GM19351 (cell line): ENCODE data around the gene PTCD1.

Experiments
- ATAC-seq: cut with Tn5 transposase; IDR thresholded peaks from one replicate; pipeline ENCODE4 v1.9.1; 2021; ENCODE audit warnings: mild to moderate bottlenecking, moderate library complexity; ENCODE audit not compliant: unreplicated experiment

The PTCD1 gene

DNA sequence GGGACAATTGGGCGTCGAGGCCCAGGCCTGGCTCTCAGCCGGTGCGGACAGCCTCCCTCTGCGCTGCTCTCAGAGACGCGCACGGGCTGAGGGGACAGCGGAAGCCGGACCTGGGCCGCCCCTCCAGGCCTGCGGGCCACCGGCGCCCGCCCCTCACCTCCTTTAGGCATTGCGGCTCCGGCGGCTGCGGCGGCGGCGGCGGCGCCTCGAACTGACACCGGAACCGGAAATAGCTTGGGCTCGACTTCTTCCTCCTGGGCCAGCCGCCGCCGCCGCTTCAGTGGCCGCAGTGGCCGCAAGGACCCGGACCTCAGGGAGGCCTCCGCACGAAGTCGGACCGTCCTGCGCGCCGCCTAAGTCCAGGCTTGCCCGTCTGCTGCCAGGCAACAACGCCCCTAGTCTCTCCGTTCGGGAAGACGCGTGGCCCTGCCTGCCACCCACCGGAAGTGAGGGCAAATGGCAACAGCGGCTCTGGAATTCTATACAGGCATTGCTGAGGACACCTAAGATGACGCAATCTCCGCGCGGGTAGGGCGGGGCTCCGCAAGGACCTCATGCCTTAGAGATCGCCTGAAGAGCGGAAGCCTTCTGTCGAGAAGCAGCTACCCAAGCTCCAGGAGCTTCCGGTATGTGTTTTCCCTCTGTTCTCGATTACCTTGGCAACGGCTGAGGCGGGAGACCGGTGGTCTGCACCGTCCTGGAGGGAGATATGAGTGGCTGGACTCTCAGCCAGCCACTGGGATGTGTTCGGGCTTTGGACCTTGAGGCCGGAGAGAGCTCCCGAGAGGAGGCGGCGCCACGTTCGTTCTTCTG, 30.0 kb downstream of the PTCD1 start, which contains the start of the genes BUD31 and PDAP1:
Gene BUD31, plus strand, starts transcription at position 591 of the 813 bp plus-strand sequence. CDS start 2,124 bp downstream, outside the sequence.
Gene PDAP1, minus strand, starts transcription at position 219 of the 813 bp plus-strand sequence. Its CDS starts 49 bp downstream, at position 170.
- ATAC-seq: peak; percentile 79

DNA sequence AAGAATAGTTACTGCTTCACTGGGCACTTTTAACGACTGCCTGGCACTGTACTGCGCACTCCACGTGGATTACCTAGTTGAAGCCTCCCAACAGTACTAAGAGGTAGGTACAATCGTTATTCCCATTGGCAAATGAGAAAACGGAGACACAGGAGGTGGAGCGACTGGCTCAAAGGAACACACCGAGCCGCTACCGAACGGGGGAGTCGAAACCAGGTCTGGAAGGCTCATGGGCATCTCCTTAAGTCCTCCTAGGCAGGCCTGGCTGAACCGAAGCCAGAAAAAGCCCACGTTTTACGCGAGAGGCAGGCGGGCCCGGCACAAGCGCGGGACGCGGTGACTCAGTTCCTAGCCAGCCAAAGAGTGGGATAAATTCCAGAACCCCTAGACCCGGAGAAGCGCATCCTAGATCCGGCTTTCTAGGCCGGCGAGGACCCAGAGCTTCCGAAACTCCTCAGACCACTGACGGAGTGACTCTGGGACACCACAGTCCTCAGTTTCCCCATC, 30.7 kb downstream of the PTCD1 start:
- ATAC-seq: no peak

DNA sequence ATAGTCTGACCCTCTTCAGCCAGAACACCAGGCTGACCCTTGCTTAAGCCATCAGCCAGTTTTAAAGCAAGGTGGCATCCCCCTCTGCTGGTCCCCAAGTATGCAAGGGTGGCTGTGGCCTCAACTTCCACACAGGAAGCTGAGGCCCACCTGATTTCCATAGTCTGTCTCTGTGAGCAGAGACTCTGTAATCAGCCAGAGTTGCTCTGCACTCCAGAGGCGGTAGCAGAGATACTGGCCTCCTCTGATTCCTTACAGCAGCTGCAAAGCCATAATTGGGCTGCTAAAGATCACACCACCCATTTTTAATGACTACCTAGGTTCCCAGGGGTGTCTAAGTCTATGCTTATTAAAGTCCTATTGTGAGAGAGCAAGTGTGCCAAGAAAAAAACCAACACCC, 32.0 kb downstream of the PTCD1 start:
- ATAC-seq: no peak

DNA sequence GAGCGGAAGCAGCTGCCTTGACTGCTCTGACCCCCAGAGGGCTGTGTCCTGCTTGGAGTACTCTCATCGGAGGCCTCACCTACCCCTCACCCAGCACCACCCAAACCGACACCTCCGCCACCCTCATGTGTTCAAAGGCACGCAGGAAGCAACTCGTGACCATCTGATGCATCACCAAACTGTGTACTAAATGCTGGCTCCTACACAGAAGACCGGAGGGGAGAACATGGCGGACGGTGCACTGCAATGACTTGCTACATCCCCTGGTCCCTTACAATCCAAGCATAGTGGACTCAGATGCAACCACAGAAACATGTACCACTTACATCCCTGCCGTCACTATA, 33.6 kb downstream of the PTCD1 start:
- no peak for ATAC-seq

DNA sequence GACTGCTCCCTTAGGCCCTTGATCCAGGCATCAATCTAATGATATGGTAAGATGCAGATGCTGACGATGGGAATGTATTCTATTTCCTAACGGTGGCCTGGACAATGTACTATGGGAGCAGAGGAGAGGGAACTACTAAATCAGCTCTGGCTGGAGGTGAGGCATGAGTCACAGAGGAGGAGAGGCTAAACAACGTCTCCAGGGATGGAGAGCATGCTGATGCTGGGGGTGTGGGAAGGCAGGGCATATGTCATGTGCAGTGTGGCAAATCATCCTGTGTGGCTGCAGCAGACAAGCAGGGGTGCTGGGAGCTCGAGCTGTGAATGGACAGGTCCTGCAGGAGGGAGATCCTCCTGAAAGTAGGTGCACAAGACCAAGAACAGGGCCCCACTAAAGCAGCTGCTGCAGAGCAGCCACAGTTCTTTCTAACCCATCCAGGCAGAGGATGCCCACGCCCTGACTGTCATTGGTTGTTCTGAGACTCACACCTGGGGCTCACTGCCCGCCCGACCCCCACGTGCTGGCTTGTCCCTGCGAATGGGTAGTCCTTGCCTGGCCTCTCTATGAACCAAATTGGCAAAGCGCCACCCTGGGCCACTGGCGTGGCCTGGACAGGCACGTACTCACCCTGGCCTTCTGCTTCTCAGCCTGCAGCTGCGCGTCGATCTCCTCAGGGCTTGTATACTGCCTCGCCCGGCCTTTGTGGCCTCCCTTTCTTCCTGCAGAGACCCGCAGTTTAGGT, 34.2 kb downstream of the PTCD1 start:
- no peak for ATAC-seq

DNA sequence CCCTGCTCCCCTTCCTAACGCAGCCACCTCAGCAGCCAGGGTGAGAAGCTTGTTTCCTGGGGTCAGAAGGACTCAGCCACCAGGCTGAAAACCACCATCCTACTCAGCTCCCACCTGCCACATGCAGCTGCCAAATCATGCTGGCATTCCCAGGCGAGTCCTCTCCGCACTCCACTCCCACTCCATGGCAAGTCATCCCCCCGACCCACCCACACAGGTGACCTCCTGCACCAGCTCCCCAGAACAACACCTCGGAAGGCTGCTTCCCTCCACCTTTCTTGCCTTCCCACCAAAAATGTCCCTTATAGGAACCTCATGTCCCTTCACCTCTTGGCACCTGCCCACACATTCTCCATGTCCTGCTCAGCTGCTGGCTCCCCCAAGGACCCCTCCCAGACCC, 34.8 kb downstream of the PTCD1 start:
- ATAC-seq: no peak

DNA sequence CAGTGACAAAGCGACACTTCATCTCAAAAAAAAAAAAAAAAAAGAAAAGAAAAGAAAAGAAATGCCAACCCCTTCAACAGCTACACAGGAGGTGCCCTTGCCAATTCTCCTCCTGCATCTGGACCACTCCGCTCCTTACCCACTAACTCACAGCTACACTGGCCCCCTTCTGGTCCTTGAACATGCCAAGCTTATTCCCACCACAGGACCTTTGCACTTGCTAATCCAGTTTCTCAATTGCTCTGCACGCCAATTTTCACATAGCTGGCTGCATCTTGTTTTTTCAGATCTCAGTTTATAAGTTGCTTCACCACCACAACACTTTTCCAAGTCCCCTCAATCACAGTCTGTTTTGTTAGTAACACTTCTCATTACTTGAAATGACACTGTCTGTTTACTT, 35.7 kb downstream of the PTCD1 start:
- no peak for ATAC-seq

DNA sequence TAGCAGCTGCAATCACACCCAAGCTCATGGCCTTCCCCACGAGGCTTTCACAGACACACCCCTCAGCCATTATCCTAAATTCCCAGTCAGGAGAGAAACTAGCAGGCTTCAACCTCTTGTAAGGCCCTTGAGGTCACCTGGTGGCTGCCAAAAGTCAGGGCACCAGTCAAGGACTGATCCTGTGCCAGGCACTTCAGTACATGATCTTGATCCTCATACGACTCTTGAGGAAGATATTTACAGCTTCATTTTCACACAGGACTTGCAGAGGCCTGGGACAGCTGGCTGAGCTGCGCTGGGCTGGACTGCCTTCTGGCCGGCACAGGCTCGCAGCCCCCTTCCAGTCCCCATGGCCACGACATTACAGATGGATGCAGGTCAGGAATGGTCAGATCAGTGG, 39.0 kb downstream of the PTCD1 start:
- no peak for ATAC-seq

DNA sequence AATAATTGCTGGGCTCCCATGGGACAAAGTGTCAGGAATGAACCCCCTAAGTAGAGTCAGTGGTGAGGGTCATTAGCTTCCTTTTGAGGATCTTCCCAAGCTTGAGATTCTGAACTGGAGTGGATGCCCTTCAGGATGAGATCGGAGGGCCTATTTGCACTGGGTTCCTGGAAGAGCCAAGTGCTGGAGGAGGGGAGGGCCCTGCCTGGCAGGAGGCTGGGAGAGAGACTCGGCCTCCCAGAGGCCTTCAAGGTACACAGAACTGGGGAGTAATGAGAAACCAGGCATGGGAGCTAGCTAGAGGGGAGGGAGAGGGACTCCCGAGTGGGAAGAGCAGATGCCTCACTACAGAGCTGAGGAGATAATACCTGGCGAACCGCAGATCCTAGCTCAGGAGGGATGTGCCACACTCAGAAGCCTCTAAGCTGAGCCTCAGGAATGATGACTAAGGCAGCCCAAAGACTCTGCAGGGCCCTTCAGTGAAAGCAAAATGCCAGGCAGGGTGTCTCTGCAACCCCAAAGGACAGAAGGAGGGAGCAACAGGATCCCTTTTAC, 39.6 kb downstream of the PTCD1 start:
- no peak for ATAC-seq

DNA sequence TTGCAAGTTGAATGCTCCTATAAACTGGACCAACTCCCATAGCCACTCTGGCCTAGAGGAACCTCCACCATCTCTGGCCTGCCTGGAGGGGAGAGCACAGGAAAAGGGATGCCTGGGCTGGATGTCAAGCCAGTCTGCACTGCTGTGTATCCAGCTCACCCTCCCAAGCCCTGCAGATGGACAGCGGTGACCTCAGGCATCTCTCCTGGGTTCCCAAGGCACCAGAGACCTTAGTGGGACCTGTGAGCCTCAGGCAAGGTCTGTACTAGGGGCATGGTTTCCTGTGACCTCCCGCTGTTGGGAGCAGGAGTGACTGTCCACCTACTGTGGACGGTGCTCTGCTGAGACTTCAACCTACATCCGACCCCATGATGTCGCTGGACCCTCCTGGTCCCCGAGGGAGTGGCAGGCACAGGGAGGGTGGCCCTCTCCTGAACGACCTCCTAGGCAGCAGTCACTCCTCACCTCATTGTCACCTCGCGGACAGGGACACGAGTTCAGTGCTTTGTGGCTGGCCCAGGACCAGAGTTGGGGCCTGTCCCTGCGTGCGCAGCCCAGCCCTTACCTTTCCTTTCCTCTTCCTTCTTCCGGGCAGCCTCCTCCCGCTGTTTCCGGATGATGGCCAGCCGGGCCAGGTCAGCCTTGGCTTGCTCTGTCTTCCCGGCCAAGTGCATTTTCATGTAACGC, 41.2 kb downstream of the PTCD1 start:
- ATAC-seq: no peak

DNA sequence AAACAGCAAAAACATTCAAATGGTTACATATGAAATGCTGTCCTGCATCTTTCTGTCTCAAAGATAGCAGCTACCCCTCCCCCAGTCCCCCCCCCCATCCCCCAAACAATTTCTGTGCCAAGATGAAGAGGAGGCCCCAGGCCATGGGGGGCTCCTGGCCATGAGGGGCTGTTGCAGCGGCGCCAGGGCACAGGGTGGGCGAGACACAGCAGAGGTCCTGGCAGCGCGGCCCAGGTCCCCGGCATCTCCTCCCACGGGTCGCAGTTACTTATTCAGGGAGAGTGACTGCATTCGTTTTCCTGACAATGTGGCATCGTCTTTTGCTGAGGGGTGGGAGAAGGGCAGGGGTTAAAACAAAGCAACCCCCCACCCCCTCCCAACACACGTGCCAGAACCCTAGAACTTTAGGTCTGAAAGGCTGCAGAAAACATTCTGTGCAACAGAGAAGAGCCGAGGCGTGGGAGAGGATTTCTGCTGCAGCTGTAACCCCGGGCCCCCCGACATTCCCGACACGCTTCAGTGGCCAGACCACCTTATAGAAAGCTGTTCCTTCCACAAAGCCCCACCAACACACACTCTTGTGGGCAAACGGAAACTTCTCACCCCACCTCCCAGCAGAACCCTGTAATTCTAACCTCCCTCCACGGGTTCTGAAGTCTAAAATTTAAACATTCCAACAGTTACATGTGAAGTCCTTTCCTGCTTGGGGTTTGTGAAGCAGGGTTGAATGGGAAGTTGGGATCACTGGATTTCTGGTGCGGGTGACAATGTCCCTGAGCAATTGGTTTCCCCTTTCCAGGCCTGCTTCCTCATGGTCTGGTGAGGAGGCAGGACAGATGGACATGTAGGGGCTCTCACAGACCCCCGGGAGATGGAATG, 41.9 kb downstream of the PTCD1 start:
- ATAC-seq: no peak

DNA sequence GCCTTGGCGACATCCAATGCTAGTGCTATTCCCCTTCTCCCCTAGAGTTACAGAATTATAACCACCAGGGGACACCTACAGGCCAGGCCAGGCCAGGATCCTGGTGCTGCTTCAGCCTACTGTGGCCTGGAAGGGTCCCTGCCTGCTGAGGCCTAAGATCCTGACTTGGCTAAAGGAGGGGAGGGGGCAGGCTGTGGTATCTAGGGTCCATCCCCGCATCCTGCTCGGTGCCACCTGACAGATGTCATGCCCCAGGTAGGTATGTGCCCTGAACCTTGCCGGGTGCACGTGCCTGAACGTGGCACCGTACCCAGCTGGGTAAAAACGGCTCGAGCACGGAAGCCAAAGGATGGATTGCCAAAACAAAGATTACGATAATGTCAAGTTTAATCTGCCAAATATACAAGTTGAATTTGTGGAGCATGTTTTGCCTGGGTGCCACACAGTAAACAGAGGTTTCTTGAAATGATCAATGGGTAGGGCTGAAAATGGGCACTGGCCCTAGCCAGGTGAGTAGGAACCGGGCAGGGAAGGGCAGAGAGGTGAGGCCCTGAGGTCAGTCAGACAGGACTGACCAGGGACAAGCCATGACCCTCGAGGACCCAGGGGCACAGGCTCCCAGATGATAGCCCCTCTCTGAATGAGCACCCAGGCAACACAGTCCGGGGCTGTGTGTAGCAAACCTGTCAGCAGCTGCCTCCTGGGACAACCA, 42.8 kb downstream of the PTCD1 start:
- no peak for ATAC-seq

DNA sequence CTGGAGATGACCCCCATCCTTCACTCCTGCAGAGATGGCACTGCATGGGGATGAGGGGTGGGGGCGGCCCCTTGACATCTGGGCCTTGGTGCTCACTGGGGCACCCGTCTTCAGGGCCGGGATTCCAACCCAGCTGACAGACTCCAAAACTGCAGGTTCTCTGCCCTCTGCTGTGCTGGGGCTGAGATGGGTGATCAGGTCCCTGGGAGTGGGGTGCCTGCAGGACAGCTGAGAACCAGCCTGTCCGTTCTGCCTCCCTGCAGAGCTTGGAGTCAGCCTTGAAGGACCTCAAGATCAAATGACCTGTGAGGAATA, 44.5 kb downstream of the PTCD1 start:
- no peak for ATAC-seq

DNA sequence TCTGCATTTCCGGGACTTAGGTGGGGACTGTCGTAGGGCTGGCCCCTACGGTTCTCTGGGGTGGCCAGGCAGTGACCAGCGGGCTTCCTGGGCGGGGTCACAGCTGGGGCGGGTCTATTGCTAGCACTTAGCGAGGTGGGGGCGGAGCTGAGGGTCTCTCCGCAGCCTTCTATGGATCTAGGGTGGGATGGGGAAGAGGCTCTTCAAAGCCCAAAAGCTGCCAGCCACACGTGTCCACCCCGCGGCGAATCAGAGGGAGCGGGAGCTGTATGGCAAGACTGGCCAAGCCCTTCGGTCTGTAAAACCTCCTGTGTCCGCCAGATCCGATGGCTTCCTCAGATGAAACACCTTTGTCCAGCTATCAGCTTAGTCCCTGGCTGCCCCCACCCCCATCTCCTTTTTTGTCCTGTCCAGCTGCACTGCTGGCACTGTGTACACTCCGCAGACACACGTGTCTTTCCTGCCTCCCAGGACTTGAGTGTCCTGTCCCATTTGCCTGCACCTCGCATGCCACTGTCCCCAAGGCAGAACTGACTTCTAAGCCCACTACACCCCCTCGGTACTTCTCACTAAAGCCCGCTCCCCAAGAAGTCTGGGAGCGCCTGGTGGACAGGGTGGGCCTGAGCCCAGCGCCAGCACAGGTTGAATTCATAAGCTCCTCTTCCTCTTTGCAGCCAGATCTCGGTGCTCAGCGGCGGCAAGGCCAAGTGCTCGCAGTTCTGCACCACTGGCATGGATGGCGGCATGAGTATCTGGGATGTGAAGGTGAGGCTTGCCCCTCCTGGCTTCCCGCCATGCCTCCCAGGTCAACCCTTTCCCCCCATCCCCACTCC, 45.0 kb downstream of the PTCD1 start:
- no peak for ATAC-seq

DNA sequence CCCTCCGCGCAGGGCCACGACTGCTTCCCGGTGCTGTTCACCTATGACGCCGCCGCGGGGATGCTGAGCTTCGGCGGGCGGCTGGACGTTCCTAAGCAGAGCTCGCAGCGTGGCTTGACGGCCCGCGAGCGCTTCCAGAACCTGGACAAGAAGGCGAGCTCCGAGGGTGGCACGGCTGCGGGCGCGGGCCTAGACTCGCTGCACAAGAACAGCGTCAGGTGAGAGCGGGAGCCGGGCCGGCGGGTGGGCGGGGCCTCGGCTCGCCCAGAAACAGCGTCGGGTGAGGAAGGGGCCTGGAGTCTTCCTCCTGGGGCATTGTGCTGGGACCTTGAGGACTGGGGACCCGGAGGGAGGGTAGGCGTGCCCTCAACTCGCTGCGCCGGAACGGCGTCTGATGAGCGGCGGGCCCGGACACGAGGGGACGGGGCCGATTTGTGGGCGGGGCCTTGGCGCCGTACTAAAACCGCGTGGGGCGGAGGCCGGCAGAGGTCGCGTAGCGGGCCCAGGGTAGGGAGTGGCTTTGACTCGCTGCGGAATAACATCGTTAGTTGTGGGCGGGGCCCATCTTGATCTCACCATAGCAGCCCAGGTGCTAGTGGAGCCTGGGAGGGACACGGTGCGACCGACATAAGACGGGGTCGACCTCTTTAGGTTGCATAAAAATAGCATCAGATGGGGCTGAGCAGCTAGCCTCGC, 45.8 kb downstream of the PTCD1 start:
- ATAC-seq: peak; percentile 82

DNA sequence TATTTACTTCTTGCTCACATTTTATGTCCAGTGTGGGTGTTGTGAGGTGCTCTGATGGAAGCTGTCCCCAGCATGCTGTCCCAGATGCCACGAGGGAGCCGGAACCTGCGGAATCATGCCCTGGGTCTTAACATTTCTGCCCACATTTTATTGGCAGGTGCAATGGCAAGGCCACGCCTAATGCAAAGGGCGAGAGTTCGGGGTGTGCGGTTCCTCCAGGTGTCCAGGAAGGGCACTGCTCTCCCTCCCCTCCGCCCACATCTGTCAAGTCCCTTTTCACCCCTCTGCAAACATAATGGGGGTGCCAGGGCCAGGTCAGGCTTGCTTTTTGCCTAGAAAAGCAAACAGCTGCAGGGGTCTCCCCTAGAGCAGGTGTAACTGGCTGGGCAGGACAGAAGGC, 46.6 kb downstream of the PTCD1 start:
- no peak for ATAC-seq

DNA sequence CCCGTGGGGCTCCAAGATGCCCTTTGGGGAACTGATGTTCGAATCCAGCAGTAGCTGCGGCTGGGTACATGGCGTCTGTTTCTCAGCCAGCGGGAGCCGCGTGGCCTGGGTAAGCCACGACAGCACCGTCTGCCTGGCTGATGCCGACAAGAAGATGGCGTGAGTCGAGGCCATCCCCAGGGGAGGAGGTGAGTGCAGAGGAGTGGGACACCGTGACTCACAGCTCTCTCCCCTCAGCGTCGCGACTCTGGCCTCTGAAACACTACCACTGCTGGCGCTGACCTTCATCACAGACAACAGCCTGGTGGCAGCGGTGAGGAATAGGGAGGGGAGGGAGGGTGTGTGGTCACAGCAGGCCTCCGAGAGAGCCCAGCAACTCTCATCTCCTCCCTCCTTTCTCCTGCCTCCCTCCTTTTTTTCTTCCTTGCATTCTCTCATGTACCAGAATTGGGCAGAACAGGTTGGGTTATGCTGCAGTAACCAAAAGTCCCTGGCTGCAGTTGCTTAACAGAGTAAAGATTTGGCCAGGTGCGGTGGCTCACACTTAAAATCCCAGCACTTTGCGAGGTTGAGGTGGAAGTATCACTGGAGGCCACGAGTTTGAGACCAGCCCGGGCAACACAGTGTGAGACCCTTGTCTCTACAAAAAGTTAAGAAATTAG, 47.5 kb downstream of the PTCD1 start:
- ATAC-seq: no peak

DNA sequence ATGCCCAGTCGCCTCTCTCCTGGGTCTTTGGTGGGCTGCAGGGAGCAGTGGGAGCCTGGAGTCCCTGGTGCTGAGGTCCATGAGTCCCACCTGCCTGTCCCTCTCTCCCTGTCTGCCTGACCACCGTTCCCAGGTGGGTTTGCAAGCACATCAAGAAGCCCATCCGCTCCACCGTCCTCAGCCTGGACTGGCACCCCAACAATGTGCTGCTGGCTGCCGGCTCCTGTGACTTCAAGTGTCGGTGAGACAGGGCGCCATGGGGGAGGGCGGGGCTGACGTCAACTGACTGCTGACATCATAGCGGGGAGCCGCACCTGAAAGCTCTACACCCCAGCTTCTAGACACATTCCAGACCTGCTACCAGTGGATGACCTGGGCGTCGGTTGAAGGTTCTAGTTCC, 48.8 kb downstream of the PTCD1 start:
- no peak for ATAC-seq
